Measurements from ENCODE around the gene GALNT5.

- TF ChIP-seq CTCF (IDR thresholded peaks at IDR 0.05 in 2 of 3, conservative IDR thresholded peaks at IDR 0.05 in 1 of 3; ENCODE audit: control insufficient read depth in 2 of 3, extremely low read depth in 1 of 3, insufficient read depth in 1 of 3, low read depth in 3 of 3, low read length in 3 of 3) (no peak), POLR2A (IDR thresholded peaks at IDR 0.05; ENCODE audit: low read depth, low read length) (no peak)
Observed at GRCh38 chr2:157287160-157287559, 29.7 kb downstream of the GALNT5 start.

All from GM12878 (cell line).